MM.1S (cell line): ENCODE results near the gene PREX1.

Experiments
- DNase-seq: peaks from one replicate; pipeline ENCODE4 v3.0.0-alpha.2; 2015
- H2AFZ ChIP-seq: fragments of 300-600 bp; sonication (generic); 2 replicates; pipeline ENCODE4 v1.6.0; 2016; ENCODE audit warnings: antibody characterized with exemption, low read length
- H3F3A ChIP-seq: fragments of 300-600 bp; sonication (generic); 2 replicates; pipeline ENCODE4 v1.6.1; 2016; ENCODE audit warnings: mild to moderate bottlenecking, antibody characterized with exemption, low read length, moderate library complexity, mixed read lengths; ENCODE audit not compliant: insufficient read depth
- H3K27ac ChIP-seq: fragments of 300-600 bp; sonication (generic); 2 replicates; pipeline ENCODE4 v1.5.1; 2016; ENCODE audit warnings: mild to moderate bottlenecking, low read length
- H3K27me3 ChIP-seq: fragments of 300-600 bp; sonication (generic); replicated peaks from 2 replicates; pipeline ENCODE4 v1.6.0; 2016; ENCODE audit warnings: low read length; ENCODE audit not compliant: insufficient read depth
- H3K36me3 ChIP-seq: fragments of 300-600 bp; sonication (generic); replicated peaks from 2 replicates; pipeline ENCODE4 v1.6.1; 2016; ENCODE audit warnings: mild to moderate bottlenecking, low read length, mixed read lengths; ENCODE audit not compliant: insufficient read depth
- H3K4me1 ChIP-seq: fragments of 300-600 bp; sonication (generic); 2 replicates; pipeline ENCODE4 v1.6.1; 2016; ENCODE audit warnings: low read length, mixed read lengths
- H3K4me2 ChIP-seq: fragments of 300-600 bp; sonication (generic); 2 replicates; pipeline ENCODE4 v1.6.0; 2016; ENCODE audit warnings: low read depth, low read length
- H3K4me3 ChIP-seq: fragments of 300-600 bp; sonication (generic); 2 replicates; pipeline ENCODE4 v1.5.1; 2016; ENCODE audit warnings: low read length, mixed read lengths
- H3K79me2 ChIP-seq: fragments of 300-600 bp; sonication (generic); 2 replicates; pipeline ENCODE4 v1.6.1; 2016; ENCODE audit warnings: mixed run types, low read length, mixed read lengths
- H3K9ac ChIP-seq: fragments of 300-600 bp; sonication (generic); 2 replicates; pipeline ENCODE4 v1.6.1; 2016; ENCODE audit warnings: low read length, mixed read lengths
- H3K9me2 ChIP-seq: fragments of 300-600 bp; sonication (generic); replicated peaks from 2 replicates; pipeline ENCODE4 v1.6.1; 2016; ENCODE audit warnings: mild to moderate bottlenecking, low read length, mixed read lengths; ENCODE audit not compliant: insufficient read depth
- H3K9me3 ChIP-seq: fragments of 300-600 bp; sonication (generic); replicated peaks from 2 replicates; pipeline ENCODE4 v1.6.1; 2016; ENCODE audit warnings: mild to moderate bottlenecking, low read length, mixed read lengths; ENCODE audit not compliant: insufficient read depth
- H4K20me1 ChIP-seq: fragments of 300-600 bp; sonication (generic); 2 replicates; pipeline ENCODE4 v1.6.1; 2016; ENCODE audit warnings: mild to moderate bottlenecking, low read length, moderate library complexity, mixed read lengths; ENCODE audit not compliant: insufficient read depth
- CTCF ChIP-seq: fragments of 300-600 bp; sonication (generic); IDR thresholded peaks from 2 replicates; pipeline ENCODE4 v1.5.1; 2016; ENCODE audit warnings: antibody characterized with exemption, low read length, mixed read lengths
- EZH2 ChIP-seq: fragments of 300-600 bp; sonication (generic); optimal IDR thresholded peaks from 2 replicates; pipeline ENCODE3; 2017; ENCODE audit warnings: low read depth, mild to moderate bottlenecking, antibody characterized with exemption, low read length, mixed read lengths
- EZH2phosphoT487 ChIP-seq: fragments of 300-600 bp; sonication (generic); IDR thresholded peaks from 2 replicates; pipeline ENCODE4 v1.6.1; 2018; ENCODE audit warnings: antibody characterized with exemption, low read length

The PREX1 gene

GRCh38 chr20:48827855-48828733 lies at the start of gene PREX1:
PREX1 (minus strand) TSS chr20:48827999; CDS start chr20:48827860, 139 bp downstream.
- Histone ChIP-seq H3K9me3 (no peaks in the 10 kb centered on the region), H3K9me2 (no peaks in the 10 kb centered on the region), H3K4me3 (peak within 1 kb of the TSS; percentile 67), H3K27me3 (peaks cover 15% of the 10 kb centered on the region), H3F3A (no peaks in the 10 kb centered on the region), H3K4me2 (peak within 1 kb of the TSS; percentile 79), H3K36me3 (no peaks in the 10 kb centered on the region), H4K20me1 (no peaks in the 10 kb centered on the region), H3K27ac (no peak within 1 kb of the TSS), H3K9ac (peak within 1 kb of the TSS; percentile 54; the same call in 1 of the 2 replicates), H3K79me2 (no peaks in the 10 kb centered on the region), H3K4me1 (no peaks in the 10 kb centered on the region), H2AFZ (peak within 1 kb of the TSS; percentile 91)
- peak; percentile 83 for DNase-seq
- TF ChIP-seq CTCF (no peak), EZH2phosphoT487 (no peak), EZH2 (no peak)

GRCh38 chr20:48877304-48877703 lies 49.5 kb upstream of the PREX1 start:
- H3K4me3 ChIP-seq: no peak overlapping the region
- no peaks in the 10 kb centered on the region for H3K36me3 ChIP-seq
- no peaks in the 10 kb centered on the region for H3K4me1 ChIP-seq
- H3K27me3 ChIP-seq: no peaks in the 10 kb centered on the region
- H3K9me2 ChIP-seq: no peaks in the 10 kb centered on the region
- H3K9ac ChIP-seq: no peak overlapping the region
- no peak for DNase-seq
- H2AFZ ChIP-seq: no peak overlapping the region
- no peaks in the 10 kb centered on the region for H3F3A ChIP-seq
- no peaks in the 10 kb centered on the region for H3K79me2 ChIP-seq
- no peaks in the 10 kb centered on the region for H4K20me1 ChIP-seq
- H3K9me3 ChIP-seq: no peaks in the 10 kb centered on the region
- no peak overlapping the region for H3K4me2 ChIP-seq
- H3K27ac ChIP-seq: no peak overlapping the region
- TF ChIP-seq EZH2phosphoT487: no peak
- no peak for TF ChIP-seq EZH2
- TF ChIP-seq CTCF: no peak

GRCh38 chr20:48875914-48876240 lies 48.1 kb upstream of the PREX1 start:
- Histone ChIP-seq H3K27me3 (no peaks in the 10 kb centered on the region), H3K27ac (no peak overlapping the region), H3K4me3 (no peak overlapping the region), H2AFZ (no peak overlapping the region), H3F3A (no peaks in the 10 kb centered on the region), H3K36me3 (no peaks in the 10 kb centered on the region), H3K9me2 (no peaks in the 10 kb centered on the region), H3K9ac (no peak overlapping the region), H3K4me2 (no peak overlapping the region), H3K4me1 (no peaks in the 10 kb centered on the region), H3K79me2 (no peaks in the 10 kb centered on the region), H3K9me3 (no peaks in the 10 kb centered on the region), H4K20me1 (no peaks in the 10 kb centered on the region)
- DNase-seq: no peak
- no peak for TF ChIP-seq EZH2
- no peak for TF ChIP-seq CTCF
- TF ChIP-seq EZH2phosphoT487: no peak
